NCI-H2107 treated with DMSO at 0.1 percent for 48 hours (cell line): ENCODE measurements around the gene LTBP4.
"Not testable (repeated sequence)": the region's sequence is repeated elsewhere in the genome, so short reads cannot be mapped to it uniquely, and the experiment has no call there.

ENCODE experiments used
- DNase-seq: peaks from one replicate; lab custom pipeline; 2025; ENCODE audit not compliant: unreplicated experiment; lab: John Stamatoyannopoulos, UW

The LTBP4 gene

DNA sequence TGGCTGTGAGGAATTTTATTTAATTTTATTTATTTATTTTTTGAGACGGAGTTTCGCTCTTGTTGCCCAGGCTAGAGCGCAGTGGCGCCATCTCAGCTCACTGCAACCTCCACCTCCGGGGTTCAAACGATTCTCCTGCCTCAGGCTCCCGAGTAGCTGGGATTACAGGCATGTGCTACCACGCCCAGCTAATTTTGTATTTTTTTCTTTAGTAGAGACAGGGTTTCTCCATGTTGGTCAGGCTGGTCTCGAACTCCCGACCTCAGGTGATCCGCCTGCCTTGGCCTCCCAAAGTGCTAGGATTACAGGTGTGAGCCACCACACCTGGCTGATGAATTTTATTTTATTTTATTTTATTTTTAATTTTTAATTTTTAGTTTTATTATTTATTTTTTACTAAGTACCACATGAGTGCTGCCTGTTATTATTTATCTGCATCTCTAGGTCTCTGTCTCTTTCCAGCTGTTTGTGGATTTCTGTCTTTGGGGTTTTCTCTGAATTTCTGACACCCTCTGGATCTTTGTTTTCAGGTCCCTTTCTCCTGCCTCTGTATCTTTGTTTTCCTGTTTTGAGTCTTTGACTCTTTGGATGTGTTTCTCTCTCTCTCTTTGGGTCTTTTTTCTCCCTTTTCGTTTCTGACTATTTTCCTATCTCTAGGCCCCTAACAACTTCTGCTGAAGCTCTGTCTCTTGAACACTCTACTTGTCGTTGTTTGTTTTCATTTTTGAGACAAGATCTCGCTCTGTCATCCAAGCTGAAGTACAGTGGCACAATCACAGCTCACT lies 23.4 kb downstream of the LTBP4 start:
- not testable (repeated sequence) for DNase-seq

DNA sequence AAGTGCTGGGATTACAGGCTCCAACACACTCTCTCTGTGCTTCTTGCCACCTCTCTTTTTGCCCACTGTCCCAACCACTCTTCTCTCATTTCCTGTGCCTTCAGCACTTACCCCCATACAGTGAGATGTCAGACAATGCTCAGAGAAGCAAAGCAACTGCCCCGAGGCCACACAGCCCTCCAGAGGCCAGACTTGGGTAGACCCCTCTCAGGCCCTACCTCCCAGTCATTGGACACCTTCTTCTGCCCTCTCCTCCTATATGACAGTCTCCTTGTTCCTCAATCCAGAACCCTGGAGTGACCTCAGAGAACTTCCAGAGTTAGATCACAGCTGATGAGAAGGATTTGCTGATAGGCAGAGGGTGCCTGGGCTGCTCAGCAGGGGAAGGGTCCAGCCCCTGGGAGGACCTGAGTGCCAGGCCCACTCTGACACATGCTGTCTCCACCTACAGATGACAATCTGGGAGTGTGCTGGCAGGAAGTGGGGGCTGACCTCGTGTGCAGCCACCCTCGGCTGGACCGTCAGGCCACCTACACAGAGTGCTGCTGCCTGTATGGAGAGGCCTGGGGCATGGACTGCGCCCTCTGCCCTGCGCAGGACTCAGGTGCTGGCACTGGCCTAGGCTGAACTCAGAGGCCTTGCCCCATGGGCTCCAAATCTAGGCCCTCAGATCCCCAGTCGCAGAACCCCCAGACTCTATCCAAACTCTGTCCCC lies 24.4 kb downstream of the LTBP4 start:
- DNase-seq = no peak

DNA sequence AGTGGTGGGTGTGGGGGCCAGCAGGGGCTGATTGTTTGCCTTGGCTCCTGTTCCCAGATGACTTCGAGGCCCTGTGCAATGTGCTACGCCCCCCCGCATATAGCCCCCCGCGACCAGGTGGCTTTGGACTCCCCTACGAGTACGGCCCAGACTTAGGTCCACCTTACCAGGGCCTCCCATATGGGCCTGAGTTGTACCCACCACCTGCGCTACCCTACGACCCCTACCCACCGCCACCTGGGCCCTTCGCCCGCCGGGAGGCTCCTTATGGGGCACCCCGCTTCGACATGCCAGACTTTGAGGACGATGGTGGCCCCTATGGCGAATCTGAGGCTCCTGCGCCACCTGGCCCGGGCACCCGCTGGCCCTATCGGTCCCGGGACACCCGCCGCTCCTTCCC lies 25.7 kb downstream of the LTBP4 start:
- DNase-seq = no peak

DNA sequence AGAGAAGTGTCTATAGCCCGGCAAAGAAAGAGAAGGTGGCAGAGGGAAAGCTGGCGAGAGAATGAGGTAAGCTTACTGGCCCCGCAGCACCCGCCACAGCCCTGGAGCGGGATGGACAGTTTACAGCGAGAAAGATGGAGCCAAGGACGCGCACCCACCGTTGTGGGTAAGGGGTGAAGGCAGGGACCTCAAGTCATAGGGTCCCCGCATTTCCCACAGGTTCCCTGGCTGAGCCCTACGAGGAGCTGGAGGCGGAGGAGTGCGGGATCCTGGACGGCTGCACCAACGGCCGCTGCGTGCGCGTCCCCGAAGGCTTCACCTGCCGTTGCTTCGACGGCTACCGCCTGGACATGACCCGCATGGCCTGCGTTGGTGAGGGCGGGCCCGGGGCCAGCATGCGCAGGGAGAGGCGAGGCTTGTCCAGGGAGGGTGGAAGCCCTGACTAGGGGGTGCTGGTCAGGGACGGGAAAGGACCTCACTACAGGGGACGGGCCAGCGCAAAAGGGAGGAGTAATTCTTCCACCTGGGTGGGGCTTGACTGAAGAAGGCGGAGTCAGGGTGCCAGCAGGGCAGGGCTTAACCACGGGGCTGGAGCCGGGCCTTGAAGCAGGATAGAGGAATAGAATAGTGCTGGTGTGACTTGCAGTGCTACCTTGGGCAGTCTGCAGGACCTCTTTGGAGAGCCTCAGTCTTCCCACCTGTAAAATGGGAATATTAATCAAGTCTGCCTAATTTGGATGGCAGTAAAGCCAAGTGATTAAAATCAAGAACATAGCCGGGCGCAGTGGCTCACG lies 26.5 kb downstream of the LTBP4 start:
- no peak for DNase-seq

DNA sequence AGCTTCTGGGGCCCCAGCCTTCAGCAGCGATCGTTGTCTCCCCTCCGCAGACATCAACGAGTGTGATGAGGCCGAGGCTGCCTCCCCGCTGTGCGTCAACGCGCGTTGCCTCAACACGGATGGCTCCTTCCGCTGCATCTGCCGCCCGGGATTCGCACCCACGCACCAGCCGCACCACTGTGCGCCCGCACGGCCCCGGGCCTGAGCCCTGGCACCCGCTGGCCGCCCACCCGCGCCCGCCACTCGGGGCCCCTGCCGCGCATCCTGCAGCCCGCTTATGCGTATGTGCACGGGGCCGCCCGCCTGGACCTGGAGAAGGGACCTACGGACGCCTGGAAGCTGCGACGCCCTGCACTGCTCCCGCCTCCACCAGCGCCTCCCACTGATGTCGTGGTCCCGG lies 28.2 kb downstream of the LTBP4 start:
- DNase-seq = no peak

DNA sequence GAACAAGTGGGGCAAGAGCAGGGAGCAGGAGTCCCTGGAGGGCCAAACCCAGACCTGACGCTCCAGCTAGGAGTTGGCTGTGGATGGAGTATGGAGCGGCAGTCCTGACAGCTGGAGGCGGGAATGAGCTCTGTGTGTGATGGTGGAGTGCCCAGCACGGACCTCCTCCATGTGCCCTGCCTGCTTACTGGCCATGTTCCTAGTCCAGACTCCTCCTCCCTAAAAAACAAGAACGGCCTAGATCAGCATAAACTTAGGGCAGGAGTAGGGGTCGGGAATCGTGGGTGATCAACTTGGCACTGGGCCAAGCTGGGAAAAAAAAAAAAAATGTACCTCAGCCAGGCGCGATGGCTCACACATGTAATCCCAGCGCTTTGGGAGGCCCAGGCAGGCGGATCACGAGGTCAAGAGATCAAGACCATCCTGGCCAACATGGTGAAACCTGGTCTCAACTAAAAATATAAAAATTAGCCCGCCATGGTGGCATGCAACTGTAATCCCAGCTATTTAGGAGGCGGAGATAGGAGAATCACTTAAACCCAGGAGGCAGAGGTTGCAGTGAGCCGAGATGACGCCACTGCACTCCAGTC lies 29.5 kb downstream of the LTBP4 start:
- DNase-seq = no peak

DNA sequence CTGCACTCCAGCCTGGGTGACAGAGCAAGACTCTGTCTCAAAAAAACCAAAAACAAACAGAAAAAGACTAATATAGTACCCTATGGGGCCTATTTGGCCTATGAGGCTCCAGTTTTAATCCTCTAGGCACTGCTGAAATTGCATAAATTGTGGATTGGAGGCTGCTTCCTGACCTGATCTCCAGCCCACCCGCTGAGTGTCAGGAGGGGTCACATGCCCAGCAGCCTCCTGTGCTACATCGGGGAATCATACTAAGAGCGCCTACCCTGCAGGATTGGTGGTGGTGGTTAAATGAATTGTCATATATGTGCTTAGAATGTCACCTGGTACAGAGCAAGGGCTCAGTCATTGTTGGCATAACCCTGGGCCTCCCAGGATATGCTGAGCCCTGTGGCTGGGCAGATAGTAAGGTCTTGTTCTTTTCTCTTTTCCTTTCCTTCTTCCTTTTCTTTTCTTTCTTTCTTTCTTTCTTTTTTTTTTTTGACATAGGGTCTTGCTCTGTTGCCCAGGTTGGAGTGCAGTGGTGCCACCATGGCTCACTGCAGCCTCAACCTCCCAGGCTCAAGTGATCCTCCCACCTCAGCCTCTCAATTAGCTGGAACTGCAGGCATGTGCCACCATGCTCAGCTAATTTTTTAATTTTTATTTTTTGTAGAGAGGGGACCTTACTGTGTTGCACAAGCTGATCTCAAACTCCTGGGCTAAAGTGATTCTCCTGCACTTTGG lies 31.3 kb downstream of the LTBP4 start:
- no peak for DNase-seq

DNA sequence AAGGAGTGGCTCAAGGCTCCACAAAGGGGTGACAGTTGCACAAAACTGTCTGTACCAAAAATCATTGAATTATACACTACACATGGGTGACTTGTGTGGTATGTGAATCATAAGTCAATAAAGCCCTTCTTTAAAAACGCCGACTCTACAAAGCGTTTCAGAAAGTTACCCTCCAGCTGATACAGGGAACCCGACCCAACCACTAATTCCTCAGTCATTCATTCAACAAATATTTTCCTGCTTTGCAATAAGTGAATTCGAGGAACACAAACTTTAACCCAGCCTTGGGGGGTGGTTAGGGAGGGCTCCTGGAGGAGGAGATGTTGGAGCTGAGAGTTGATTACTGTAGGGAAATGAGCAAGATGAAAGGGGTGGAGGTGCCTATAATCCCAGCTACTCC lies 32.0 kb downstream of the LTBP4 start:
- DNase-seq = no peak

DNA sequence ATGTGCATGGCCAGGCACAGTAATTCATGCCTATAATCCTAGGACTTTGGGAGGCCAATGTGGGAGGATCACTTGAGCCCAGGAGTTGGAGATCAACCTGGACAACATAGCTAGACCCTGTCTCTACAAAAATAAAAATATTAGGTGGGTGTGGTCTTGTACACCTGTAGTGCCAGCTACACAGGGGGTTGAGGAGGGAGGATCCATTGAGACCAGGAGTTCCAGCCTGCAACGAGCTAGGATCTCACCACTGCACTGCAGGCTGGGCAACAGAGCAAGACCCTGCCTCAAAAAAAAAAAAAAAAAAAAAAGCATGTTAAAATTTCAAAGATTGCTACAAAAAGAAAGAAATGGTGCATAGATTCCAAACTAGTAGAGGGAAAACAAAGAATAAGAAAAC lies 37.2 kb downstream of the LTBP4 start:
- no peak for DNase-seq

DNA sequence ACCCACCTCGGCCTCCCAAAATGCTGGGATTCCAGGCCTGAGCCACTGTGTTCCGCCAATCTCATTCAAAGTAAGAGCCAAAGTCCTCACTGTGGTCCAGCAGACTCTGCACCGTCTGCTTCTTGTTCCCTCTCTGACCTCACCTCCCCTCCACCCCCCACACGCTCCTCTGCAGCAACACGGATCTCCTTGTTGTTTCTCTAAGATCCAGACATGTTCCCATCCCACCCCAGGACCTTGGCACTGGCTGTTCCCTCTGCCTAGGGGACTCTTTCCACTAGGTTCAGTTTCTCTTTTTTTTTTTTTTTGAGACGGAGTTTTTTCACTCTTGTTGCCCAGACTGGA lies 38.4 kb downstream of the LTBP4 start:
- DNase-seq = no peak

DNA sequence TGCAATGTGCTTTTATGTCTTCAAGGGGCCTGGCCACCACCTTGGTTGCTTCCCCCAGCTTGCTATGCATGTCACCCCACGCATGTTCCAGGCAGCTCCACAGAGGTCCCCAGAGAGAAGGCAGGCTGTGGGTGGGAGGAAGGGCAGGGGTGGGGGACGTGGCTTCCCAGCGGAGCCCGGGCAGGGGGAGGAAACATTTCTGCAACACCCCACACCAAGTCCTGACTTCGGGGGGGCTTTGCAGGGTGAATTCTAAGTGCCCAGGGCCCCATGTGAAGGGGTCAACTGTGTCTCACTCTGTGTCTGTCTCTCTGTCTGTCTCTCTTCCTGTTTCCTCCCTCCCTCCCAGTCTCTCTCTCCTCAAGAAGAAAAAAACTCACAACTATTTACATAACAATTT lies 39.6 kb downstream of the LTBP4 start:
- DNase-seq = no peak

DNA sequence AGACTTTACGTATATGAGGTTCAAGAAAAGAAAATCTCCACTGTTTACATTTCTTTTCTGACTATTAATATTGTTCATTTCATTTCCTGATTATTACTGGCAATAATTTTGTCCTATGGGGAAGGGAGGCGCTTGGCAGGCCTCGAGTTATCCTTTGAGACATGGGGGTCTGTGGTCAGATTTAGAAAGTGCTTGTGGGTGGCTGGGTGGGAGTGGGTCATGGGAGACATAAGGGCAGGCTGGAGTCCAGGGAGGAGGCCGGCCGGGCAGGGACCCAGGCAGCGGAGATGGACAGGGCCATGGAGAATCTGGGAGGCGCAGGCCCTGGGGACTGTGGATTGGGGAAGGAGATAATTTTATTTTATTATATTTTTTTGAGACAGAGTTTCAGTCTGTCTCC lies 40.1 kb downstream of the LTBP4 start:
- DNase-seq = no peak

DNA sequence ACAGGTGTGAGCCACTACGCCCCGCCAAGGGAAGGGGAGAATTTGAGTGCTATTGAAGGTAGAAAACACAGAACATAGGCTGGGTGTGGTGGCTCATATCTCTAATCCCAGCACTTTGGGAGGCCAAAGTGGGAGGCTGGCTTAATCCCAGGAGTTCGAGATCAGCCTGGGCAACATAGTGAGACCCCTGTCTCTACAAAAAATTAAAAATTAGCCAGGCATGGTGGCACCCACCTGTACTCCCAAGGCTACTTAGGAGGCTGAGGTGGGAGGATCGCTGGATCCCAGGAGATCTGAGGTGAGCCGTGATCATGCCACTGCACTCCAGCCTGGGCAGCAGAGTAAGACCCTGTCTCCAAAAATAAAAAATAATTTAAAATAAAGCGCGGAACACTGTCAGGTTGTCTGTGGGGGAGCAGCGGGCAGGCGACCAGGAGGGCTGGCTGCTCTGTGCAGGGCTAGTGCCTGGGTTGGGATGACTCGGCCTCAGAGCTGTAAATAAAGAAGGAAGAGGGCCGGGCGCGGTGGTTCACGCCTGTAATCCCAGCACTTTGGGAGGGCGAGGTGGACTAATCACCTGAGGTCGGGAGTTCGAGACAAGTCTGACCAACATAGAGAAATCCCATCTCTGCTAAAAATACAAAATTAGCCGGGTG lies 41.0 kb downstream of the LTBP4 start:
- DNase-seq = no peak

DNA sequence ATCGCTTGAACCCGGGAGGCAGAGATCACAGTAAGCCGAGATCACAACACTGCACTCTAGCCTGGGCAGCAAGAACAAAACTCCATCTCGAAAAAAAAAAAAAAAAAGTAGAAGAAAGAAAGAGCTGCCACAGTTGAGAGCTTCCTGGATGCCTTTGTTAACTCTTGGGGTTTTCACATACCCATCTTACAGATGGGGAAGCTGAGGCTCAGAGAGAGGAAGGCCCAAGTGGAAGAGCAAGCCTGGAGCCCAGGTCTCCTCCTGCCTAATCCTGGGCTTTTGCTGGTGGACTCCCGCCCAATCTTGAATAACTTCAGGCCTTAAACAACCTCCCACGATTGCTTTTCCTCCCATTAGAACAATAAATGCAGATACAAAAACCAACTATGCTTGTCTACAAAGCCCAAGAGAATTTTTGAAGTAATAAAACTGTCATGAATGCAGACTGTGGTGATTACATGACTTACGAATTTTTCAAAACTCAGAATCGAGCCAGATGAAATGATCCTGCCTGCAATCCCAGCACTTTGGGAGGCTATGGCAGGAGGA lies 41.7 kb downstream of the LTBP4 start:
- no peak for DNase-seq

DNA sequence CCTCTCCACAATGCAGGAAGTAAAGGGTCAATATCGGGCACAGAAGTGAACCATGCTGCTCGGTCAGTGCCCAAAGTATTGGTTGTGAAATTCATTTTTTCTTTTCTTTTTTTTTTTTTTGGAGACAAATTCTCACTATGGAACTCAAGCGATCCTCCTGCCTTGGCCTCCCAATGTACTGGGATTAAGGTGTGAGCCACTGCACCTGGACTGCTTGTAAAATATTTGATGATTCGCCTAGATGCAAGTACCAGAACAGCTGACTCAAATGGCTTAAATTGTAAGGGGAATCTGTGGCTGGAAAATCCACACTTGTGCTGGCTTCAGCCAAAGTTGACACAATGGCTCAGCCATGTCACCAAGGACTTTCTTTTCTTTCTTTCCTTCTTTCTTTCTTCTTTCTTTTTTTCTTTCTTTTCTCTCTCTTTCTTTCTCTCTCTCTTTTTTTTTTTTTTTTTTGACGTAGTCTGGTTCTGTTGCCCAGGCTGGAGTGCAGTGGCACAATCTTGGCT lies 45.6 kb downstream of the LTBP4 start:
- no peak for DNase-seq

DNA sequence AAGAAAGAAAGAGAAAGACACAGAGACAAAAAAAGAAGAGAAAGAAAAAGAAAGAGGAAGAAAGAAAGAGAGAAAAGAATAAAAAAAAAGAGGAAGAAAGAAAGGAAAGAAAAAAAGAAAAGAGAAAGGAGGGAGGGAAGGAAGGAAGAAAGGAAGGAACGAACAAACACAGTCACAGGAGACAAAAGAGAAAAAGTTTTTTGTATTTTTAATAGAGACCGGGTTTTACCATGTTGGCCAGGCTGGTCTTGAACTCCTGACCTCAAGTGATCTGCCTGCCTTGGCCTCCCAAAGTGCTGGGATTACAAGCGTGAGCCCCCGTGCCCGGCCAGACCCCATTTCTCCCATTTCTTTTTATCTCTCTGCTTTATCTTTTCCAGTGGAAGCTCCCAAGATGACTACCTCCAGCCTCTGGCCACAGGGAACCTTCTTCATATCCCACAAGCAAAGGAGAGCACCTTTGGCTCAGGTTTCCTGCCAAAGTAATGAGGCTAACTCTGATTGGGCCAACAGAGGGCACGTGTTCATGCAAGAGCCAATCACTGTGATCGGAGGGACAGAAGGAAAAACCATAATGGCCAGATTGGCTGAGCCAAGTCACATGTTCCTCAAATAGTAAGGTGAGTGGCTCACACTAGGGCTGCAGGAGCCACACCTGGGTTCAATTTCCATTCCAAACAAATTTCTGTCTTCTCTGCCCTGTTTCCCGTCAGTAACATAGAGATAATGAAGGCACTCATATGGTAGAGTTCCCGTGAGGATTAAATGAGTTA lies 48.9 kb downstream of the LTBP4 start:
- DNase-seq = not testable (repeated sequence)

DNA sequence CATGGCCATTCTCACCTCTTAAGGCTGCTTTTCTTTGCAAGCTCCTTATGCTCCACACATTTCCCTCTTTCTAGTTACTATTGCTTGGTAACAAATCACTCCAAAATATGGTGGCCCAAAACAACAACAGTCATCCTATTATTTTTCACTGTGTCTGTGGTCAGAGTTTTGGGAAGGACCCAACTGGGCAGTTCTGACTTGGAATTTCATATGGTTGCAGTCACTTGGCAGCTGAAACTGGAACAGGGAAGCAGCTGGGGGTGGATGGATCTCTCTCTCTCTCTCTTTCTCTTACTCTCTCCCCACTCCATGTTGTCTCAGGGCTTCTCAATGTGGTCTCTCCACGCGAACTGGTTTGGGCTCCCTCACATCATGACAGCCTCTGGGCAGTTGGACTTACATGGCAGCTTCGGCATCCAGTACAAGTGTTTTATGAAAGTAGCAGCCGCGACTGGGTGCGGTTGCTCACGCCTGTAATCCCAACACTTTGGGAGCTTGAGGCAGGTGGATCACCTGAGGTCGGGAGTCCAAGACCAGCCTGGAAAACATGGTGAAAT lies 49.7 kb downstream of the LTBP4 start:
- no peak for DNase-seq

DNA sequence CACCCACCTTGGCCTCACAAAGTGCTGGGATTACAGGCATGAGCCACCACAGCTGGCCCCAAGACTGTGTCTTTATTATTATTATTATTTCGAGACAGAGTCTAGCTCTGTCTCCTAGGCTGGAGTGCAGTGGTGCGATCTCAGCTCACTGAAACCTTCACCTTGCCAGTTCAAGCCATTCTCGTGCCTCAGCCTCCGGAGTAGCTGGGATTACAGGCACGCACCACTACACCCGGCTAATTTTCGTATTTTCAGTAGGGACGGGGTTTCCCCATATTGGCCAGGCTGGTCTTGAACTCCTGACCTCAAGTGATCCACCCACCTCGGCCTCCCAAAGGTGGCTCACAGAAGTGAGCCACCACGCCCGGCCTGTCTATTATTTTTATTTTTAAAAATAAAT lies 51.1 kb downstream of the LTBP4 start:
- DNase-seq = not testable (repeated sequence)

DNA sequence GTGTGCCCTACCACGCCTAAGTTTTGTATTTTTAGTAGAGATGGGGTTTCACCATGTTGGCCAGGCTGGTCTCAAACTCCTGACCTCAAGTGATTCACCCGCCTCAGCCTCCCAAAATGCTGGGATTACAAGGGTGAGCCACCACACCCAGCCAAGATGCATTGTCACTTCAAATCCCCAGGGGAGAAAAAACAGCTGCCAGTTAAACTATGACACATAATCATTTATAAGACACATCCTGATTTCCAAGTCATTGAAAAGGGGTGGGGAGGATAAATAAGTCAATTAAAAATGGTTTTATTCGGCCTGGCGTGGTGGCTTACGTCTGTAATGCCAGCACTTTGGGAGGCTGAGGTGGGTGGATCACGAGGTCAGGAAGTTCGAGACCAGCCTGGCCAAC lies 54.5 kb downstream of the LTBP4 start:
- DNase-seq = not testable (repeated sequence)
